ENCODE results near the gene ATG10.
A peak's percentile ranks its signal among the peaks of the same experiment; 100 is the strongest.

ATG10 gene

DNA sequence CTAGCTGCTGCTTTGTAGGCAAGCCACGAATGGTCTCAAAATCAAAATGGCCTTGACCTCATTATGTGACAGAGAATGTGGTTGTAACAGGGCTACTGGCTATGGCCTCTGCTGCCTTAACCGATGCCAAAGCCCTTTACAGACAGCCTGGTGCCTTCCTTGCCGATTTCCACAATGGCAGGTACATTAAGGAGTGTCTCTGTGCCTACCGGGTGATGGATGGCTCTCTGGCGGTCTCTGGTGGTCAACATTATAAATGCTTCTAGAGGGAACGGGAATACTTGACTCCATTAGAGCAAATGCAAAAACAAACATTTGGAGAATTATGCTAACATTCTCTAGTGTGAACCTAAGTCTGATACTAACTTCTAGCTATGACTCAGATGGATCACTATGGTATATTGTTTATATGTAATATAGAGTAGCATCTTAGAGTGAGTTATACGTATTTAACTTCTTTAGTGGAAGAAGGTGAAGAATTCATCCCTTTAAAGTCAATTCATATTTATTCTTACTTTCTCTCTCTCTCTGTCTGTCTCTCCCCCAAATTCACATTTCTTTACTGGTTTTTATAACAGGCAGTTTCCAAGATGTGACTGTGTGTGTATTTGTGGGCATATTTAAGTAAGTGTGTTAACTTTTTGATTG, 253.8 kb downstream of the ATG10 start:
- Histone ChIP-seq H3K27ac (ENCODE audit: insufficient read depth, low read length, poor library complexity, severe bottlenecking) (no peak overlapping the region), H3K27me3 (replicated peaks; ENCODE audit: control insufficient read depth, insufficient read depth, low read length, poor library complexity, severe bottlenecking) (no peaks in the 10 kb centered on the region), H3K4me3 (ENCODE audit: insufficient read depth, low read depth, low read length, poor library complexity, severe bottlenecking) (no peak overlapping the region), H3K4me1 (ENCODE audit: control insufficient read depth, insufficient read depth, low read length, poor library complexity, severe bottlenecking) (no peaks in the 10 kb centered on the region), H3K9me3 (ENCODE audit: control insufficient read depth, low read length) (no peaks in the 10 kb centered on the region), H3K36me3 (ENCODE audit: control insufficient read depth, insufficient read depth, low read length) (no peaks in the 10 kb centered on the region)
- DNase-seq = peak; percentile 27 to 43 (median 30)

- H3K4me3 ChIP-seq (ENCODE audit: insufficient read depth, low read depth, low read length, poor library complexity, severe bottlenecking) = no peak overlapping the region
- H3K27ac ChIP-seq (ENCODE audit: insufficient read depth, low read length, poor library complexity, severe bottlenecking) = no peak overlapping the region
- no peaks in the 10 kb centered on the region for H3K36me3 ChIP-seq (ENCODE audit: control insufficient read depth, insufficient read depth, low read length)
- DNase-seq = no peak
- H3K4me1 ChIP-seq (ENCODE audit: control insufficient read depth, insufficient read depth, low read length, poor library complexity, severe bottlenecking) = no peaks in the 10 kb centered on the region
- H3K9me3 ChIP-seq (ENCODE audit: control insufficient read depth, low read length) = no peaks in the 10 kb centered on the region
- H3K27me3 ChIP-seq (replicated peaks; ENCODE audit: control insufficient read depth, insufficient read depth, low read length, poor library complexity, severe bottlenecking) = no peaks in the 10 kb centered on the region
Observed at GRCh38 chr5:82234885-82235284, 263.1 kb downstream of the ATG10 start.

- no peak for DNase-seq
- Histone ChIP-seq H3K36me3 (ENCODE audit: control insufficient read depth, insufficient read depth, low read length) (no peaks in the 10 kb centered on the region), H3K4me1 (ENCODE audit: control insufficient read depth, insufficient read depth, low read length, poor library complexity, severe bottlenecking) (no peaks in the 10 kb centered on the region), H3K27me3 (replicated peaks; ENCODE audit: control insufficient read depth, insufficient read depth, low read length, poor library complexity, severe bottlenecking) (no peaks in the 10 kb centered on the region), H3K4me3 (ENCODE audit: insufficient read depth, low read depth, low read length, poor library complexity, severe bottlenecking) (no peak overlapping the region), H3K9me3 (ENCODE audit: control insufficient read depth, low read length) (peaks cover 7% of the 10 kb centered on the region), H3K27ac (ENCODE audit: insufficient read depth, low read length, poor library complexity, severe bottlenecking) (no peak overlapping the region)
Observed at GRCh38 chr5:82244151-82244550, 272.3 kb downstream of the ATG10 start.

DNA sequence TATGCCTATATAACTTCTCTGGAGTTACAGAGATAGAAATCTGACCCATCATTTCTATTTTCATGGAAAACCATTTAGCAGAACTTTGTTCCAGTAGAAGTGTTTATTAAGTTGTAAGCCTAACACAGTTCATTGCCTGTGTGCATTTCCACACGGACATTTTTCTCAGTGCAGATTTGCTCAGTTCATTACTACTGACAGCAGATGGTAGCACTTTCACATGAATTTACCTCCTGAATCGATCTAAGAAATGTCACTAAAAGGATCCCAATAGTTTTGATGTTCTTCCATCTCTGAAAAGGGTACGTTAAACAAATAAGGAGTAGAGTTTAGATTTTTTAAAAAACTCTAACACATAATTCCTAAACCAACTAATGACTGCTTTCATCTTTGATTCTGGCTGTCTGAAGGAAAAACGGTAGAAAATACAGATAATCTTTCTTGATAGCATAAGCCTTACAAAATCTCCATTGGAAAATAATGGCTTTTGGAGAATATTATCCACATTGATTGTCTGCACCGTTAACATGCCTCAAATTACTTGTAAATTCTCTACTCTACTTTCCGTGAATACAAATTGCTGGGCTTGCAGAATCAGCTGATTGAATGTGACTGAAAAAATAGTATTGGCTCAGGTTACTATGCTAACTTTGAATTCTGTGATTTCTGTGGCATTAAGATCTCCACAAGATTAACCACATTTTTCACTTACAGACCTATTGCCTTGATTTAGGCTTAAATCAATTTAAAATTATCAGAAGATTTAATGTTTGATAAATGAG, 273.2 kb downstream of the ATG10 start:
- Histone ChIP-seq H3K9me3 (ENCODE audit: control insufficient read depth, low read length) (peaks cover 7% of the 10 kb centered on the region), H3K27me3 (replicated peaks; ENCODE audit: control insufficient read depth, insufficient read depth, low read length, poor library complexity, severe bottlenecking) (no peaks in the 10 kb centered on the region), H3K27ac (ENCODE audit: insufficient read depth, low read length, poor library complexity, severe bottlenecking) (no peak overlapping the region), H3K4me3 (ENCODE audit: insufficient read depth, low read depth, low read length, poor library complexity, severe bottlenecking) (no peak overlapping the region), H3K4me1 (ENCODE audit: control insufficient read depth, insufficient read depth, low read length, poor library complexity, severe bottlenecking) (no peaks in the 10 kb centered on the region), H3K36me3 (ENCODE audit: control insufficient read depth, insufficient read depth, low read length) (no peaks in the 10 kb centered on the region)
- no peak for DNase-seq

GRCh38 chr5:82246960-82247574, 275.2 kb downstream of the ATG10 start:
- no peaks in the 10 kb centered on the region for H3K36me3 ChIP-seq (ENCODE audit: control insufficient read depth, insufficient read depth, low read length)
- H3K9me3 ChIP-seq (ENCODE audit: control insufficient read depth, low read length) = peaks cover 7% of the 10 kb centered on the region
- no peak overlapping the region for H3K27ac ChIP-seq (ENCODE audit: insufficient read depth, low read length, poor library complexity, severe bottlenecking)
- DNase-seq = no peak
- H3K27me3 ChIP-seq (replicated peaks; ENCODE audit: control insufficient read depth, insufficient read depth, low read length, poor library complexity, severe bottlenecking) = no peaks in the 10 kb centered on the region
- no peaks in the 10 kb centered on the region for H3K4me1 ChIP-seq (ENCODE audit: control insufficient read depth, insufficient read depth, low read length, poor library complexity, severe bottlenecking)
- H3K4me3 ChIP-seq (ENCODE audit: insufficient read depth, low read depth, low read length, poor library complexity, severe bottlenecking) = no peak overlapping the region

GRCh38 chr5:82252744-82253143, 280.9 kb downstream of the ATG10 start:
- Histone ChIP-seq H3K27ac (ENCODE audit: insufficient read depth, low read length, poor library complexity, severe bottlenecking) (no peak overlapping the region), H3K36me3 (ENCODE audit: control insufficient read depth, insufficient read depth, low read length) (peaks cover 3% of the 10 kb centered on the region), H3K27me3 (replicated peaks; ENCODE audit: control insufficient read depth, insufficient read depth, low read length, poor library complexity, severe bottlenecking) (no peaks in the 10 kb centered on the region), H3K4me1 (ENCODE audit: control insufficient read depth, insufficient read depth, low read length, poor library complexity, severe bottlenecking) (no peaks in the 10 kb centered on the region), H3K9me3 (ENCODE audit: control insufficient read depth, low read length) (no peaks in the 10 kb centered on the region), H3K4me3 (ENCODE audit: insufficient read depth, low read depth, low read length, poor library complexity, severe bottlenecking) (no peak overlapping the region)
- no peak for DNase-seq

DNA sequence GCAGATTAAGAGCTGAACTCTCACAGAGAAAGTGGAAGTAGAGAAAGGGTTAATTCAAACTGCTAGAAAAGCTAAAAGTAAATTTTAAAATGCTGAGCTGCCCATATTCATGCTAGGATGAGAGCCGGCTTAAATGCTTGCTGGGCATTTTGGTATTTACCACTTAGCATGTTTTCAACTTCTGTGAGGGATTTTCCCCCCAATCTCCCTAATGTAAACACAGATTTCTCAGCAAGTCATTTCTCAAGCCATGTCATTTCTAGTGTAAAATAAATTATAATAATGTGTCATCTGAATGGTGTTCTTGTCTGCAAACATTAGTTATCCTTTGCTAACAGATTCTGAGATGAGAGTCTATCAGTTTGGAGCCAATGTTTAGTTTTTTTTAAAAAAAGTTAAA, 284.0 kb downstream of the ATG10 start:
- no peak for DNase-seq
- no peak overlapping the region for H3K4me3 ChIP-seq (ENCODE audit: insufficient read depth, low read depth, low read length, poor library complexity, severe bottlenecking)
- no peaks in the 10 kb centered on the region for H3K27me3 ChIP-seq (replicated peaks; ENCODE audit: control insufficient read depth, insufficient read depth, low read length, poor library complexity, severe bottlenecking)
- H3K36me3 ChIP-seq (ENCODE audit: control insufficient read depth, insufficient read depth, low read length) = peaks cover 3% of the 10 kb centered on the region
- no peaks in the 10 kb centered on the region for H3K4me1 ChIP-seq (ENCODE audit: control insufficient read depth, insufficient read depth, low read length, poor library complexity, severe bottlenecking)
- H3K9me3 ChIP-seq (ENCODE audit: control insufficient read depth, low read length) = no peaks in the 10 kb centered on the region
- H3K27ac ChIP-seq (ENCODE audit: insufficient read depth, low read length, poor library complexity, severe bottlenecking) = no peak overlapping the region

DNA sequence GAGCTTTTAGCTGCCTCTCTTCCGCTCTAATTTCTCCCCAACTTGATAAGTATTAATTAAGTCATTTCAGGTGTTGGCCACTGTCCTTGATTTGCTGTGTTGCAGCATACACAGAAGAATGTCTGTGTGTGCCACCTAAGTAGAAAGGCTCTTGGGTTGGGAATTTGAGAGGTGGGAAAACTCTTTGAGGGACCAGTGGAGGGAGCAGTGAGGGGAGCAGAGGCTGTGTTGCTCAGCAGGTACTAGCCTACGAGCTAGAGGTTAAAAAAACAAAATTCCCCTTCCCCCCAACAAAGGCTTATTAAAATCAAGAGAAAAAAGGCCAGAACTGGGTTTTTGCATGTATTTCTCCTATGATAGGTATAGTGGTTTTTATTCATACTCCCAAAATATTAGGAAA, 285.4 kb downstream of the ATG10 start:
- H3K27ac ChIP-seq (ENCODE audit: insufficient read depth, low read length, poor library complexity, severe bottlenecking) = no peak overlapping the region
- peaks cover 3% of the 10 kb centered on the region for H3K36me3 ChIP-seq (ENCODE audit: control insufficient read depth, insufficient read depth, low read length)
- no peak overlapping the region for H3K4me3 ChIP-seq (ENCODE audit: insufficient read depth, low read depth, low read length, poor library complexity, severe bottlenecking)
- no peaks in the 10 kb centered on the region for H3K27me3 ChIP-seq (replicated peaks; ENCODE audit: control insufficient read depth, insufficient read depth, low read length, poor library complexity, severe bottlenecking)
- H3K9me3 ChIP-seq (ENCODE audit: control insufficient read depth, low read length) = no peaks in the 10 kb centered on the region
- DNase-seq = no peak
- no peaks in the 10 kb centered on the region for H3K4me1 ChIP-seq (ENCODE audit: control insufficient read depth, insufficient read depth, low read length, poor library complexity, severe bottlenecking)

DNA sequence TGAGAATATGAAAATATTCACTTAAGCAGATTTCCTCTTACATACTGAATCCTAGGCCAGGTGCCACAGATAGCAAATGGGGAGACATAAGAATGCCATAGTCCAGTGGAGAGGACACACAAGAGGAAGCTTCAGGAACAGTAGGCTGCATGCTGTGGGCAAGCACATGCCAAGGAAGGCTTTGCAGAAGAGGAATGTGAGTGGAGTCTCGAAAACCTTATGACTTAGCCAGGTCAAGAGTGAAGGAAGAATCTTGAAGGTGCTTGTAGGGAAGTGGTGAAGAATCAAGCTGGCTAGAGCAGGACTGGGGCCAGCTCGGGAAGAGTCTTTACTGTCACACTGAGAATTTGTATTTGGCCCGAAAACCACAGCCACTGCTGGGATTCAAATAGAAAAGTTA, 285.9 kb downstream of the ATG10 start:
- Histone ChIP-seq H3K36me3 (ENCODE audit: control insufficient read depth, insufficient read depth, low read length) (peaks cover under 1% of the 10 kb centered on the region), H3K27me3 (replicated peaks; ENCODE audit: control insufficient read depth, insufficient read depth, low read length, poor library complexity, severe bottlenecking) (no peaks in the 10 kb centered on the region), H3K9me3 (ENCODE audit: control insufficient read depth, low read length) (no peaks in the 10 kb centered on the region), H3K4me1 (ENCODE audit: control insufficient read depth, insufficient read depth, low read length, poor library complexity, severe bottlenecking) (no peaks in the 10 kb centered on the region), H3K27ac (ENCODE audit: insufficient read depth, low read length, poor library complexity, severe bottlenecking) (no peak overlapping the region), H3K4me3 (ENCODE audit: insufficient read depth, low read depth, low read length, poor library complexity, severe bottlenecking) (no peak overlapping the region)
- no peak for DNase-seq

- Histone ChIP-seq H3K4me1 (ENCODE audit: control insufficient read depth, insufficient read depth, low read length, poor library complexity, severe bottlenecking) (no peaks in the 10 kb centered on the region), H3K27ac (ENCODE audit: insufficient read depth, low read length, poor library complexity, severe bottlenecking) (no peak overlapping the region), H3K27me3 (replicated peaks; ENCODE audit: control insufficient read depth, insufficient read depth, low read length, poor library complexity, severe bottlenecking) (no peaks in the 10 kb centered on the region), H3K9me3 (ENCODE audit: control insufficient read depth, low read length) (no peaks in the 10 kb centered on the region), H3K4me3 (ENCODE audit: insufficient read depth, low read depth, low read length, poor library complexity, severe bottlenecking) (no peak overlapping the region), H3K36me3 (ENCODE audit: control insufficient read depth, insufficient read depth, low read length) (no peaks in the 10 kb centered on the region)
- DNase-seq = no peak
Observed at GRCh38 chr5:82259172-82259800, 287.5 kb downstream of the ATG10 start.
